Stimulated activated CD4-positive, alpha-beta T cell treated with anti-CD3 and anti-CD28 coated beads, TNF-alpha, amount 100 ng/mL, for 1 hour (primary cell): Measurements from ENCODE around the gene DNAJC18.
"Not testable (repeated sequence)": the region's sequence is repeated elsewhere in the genome, so short reads cannot be mapped to it uniquely, and the experiment has no call there.

ENCODE experiments used
- DNase-seq, 3 donors: peaks; one replicate each; pipeline ENCODE4 v3.0.0-alpha.2; 2020; ENCODE audit warnings: low read depth in 3 of 3, low spot score in 1 of 3

Gene DNAJC18

DNA sequence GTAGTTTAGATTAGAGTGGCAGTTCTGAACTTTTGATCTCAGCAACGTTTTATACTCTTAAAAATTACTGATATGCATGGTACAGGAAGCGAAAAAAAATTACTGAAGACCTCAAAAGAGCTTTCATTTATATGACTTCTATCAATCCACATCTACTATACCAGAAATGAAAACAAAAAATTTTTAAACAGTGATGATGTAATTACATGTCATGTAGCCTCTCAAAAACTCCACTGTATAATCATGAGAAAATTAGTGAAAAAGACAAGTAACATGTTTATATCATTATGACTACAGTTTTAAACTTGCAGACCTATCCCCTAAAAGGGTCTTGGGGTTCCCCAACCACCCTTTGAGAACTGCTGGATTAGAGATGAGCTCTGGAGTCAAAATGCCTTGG lies 9.3 kb downstream of the DNAJC18 start:
- no peak for DNase-seq

DNA sequence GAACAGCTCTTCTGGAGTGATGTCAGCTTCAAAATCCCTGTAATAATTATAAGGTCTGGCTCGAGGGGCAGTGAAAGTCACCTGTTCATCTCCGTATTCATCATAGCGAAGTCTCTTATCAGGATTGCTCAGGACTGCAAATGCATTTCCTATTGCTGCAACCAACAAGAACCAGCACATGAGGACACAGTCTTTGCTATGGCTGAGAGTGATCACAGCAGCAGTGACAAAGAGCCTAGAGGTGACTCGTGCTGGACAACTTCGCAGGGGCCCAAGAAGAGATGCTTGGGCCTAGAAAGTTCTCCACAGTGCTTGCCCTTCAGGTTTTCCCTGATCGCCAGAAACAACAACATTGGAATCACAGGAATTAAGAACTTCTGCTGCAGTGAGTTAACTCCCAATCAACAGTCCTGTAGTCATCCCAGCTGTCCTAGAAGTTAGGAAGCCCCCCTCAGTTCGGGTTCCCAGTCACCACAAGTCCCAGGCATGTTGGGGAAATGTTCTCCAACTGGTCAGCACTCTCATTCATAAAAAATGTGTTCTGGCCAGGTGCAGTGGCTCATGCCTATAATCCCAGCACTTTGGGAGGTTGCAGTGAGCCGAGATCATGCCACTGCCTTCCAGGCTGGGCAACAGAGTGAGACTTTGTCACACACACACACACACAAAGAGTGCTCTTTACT lies 13.0 kb downstream of the DNAJC18 start:
- no peak for DNase-seq

GRCh38 chr5:139425497-139425896 lies 13.8 kb downstream of the DNAJC18 start:
- no peak for DNase-seq

- DNase-seq = peak in 2 of 3 donors; percentile 20 to 21
Observed at GRCh38 chr5:139422307-139422893, 16.9 kb downstream of the DNAJC18 start.

GRCh38 chr5:139419226-139420192 lies 19.8 kb downstream of the DNAJC18 start:
- DNase-seq = no peak

DNA sequence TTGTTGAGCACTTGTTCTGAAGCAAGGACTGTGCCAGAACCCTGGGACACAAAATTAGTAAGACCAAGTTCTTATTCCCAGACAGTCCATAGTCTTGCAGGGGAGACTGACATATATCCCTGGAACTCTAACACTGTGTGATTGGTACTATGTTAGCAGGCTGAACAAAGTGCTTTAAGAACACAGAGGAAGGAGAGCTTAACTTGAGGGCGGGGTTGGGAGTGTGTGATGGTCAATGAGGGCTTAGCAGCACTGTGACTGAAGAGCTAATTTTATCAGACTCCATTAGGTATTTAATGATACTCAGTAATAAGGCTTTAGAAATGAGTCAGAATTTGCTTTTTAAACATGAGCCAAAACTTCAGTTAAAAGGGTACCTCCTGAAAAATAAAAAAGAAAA lies 20.5 kb downstream of the DNAJC18 start:
- DNase-seq = no peak

DNA sequence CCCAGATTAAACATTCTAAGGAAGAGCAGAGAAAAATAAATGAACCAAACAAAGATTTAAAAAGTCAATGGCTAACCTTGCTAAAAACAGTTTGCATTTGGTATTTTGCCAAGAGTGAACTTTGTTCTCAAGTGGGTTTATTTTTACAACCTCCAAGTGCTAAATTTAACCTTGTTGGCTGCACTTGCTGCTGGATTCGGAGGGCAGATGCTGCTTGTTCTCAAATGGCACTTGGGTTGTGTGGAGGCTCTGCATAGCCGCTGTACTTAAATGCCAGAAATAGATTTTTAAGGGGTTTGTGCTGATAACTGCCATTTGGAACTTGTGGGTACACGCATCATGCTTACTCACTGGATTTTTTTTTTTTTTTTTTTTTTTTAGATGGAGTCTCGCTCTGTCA lies 22.1 kb downstream of the DNAJC18 start:
- no peak for DNase-seq

- no peak for DNase-seq
Observed at GRCh38 chr5:139416651-139417050, 22.7 kb downstream of the DNAJC18 start.

DNA sequence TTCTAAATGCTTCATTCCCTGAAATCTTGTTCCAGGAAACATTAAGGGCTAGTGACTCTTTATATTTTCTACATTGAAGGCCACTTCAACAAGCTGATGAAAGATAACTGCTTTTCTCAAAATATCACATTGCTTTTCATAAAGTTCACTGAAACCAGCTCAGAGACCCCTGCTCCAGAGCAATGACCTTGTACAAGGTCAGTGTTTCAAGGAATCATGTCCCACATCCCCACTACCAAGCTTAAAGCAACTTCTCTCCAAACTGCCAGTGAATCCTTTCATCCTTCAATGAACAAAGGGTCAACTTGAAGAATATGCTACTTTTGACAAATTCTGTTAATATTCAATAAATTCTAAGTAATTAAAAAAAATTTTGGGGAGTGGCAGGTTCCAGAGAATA lies 23.5 kb downstream of the DNAJC18 start:
- no peak for DNase-seq

DNA sequence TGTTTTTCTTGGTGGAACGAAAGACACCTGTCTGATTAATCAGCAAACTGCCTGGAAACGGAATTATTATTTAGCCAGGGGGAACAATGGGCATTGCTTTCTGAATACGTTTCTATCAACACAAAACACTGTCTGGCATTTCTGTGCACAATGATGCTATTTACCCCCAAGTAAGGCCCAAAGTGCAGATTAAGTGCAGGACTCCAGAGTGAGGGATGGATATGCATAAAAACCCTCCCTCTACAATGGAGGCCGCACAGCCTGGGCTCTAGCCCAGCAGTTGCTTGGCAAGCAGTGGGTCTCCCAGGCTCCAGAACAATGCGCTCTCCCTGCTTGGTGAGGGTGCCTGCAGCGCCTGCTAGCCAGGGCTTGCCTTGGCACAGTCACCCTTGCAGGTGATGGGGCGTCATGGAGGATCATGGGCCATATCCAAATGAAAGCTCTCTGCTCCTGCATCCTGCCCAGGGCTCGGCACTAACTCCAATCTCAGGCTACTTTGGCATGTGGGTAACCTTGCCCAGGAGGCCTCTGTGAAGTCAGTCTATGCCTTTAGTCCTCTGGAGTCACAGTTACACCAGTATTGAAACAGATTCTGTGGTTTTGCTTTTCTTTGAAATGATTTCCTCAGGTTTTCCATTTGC lies 24.0 kb downstream of the DNAJC18 start:
- no peak for DNase-seq

DNA sequence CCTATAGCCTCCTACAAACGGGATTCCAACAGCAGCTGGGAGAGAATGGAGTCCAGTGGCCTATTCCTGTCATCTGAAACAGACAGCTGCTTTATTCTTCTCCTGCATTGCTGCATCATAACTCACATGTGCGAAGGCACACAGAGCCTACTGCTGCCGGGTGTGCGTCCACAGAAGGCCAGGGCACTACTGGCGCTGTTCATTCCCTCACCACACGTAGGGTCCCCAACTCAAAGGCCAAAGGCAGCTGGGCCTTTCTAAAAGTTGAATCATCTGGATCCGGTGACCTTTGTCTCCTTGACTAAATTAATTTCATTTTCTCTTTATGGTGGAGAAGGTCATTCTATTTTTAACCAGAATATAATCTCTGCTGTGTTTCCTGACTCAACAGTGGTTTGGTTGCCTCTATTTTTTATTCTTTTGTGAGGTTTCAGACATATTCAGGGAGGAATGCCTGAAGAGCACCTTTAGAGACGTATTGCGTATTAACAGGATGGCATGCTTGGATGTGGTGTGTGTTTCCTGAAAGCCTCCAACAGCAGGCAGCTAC lies 24.7 kb downstream of the DNAJC18 start:
- DNase-seq = no peak

GRCh38 chr5:139413963-139414362 lies 25.4 kb downstream of the DNAJC18 start:
- DNase-seq = no peak

DNA sequence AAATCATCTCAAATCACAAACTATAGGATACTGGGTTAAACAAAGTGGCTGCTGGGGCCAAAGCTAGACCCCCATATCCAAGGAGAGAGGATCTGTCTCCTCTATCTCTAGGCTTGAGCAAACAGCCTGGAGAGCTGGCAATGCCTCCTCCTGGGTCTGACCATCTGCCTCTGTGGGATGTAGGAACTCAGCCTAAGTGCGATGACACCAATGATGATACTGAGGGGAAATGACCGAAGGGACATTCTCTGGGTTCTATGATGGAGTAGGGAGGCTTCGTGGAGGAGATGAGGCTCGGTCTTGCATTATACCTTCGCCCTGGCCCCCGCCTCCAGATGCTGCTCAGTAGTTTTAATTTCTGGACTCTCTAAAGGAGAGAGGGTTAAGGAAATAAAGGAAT lies 26.2 kb downstream of the DNAJC18 start:
- DNase-seq = no peak

DNA sequence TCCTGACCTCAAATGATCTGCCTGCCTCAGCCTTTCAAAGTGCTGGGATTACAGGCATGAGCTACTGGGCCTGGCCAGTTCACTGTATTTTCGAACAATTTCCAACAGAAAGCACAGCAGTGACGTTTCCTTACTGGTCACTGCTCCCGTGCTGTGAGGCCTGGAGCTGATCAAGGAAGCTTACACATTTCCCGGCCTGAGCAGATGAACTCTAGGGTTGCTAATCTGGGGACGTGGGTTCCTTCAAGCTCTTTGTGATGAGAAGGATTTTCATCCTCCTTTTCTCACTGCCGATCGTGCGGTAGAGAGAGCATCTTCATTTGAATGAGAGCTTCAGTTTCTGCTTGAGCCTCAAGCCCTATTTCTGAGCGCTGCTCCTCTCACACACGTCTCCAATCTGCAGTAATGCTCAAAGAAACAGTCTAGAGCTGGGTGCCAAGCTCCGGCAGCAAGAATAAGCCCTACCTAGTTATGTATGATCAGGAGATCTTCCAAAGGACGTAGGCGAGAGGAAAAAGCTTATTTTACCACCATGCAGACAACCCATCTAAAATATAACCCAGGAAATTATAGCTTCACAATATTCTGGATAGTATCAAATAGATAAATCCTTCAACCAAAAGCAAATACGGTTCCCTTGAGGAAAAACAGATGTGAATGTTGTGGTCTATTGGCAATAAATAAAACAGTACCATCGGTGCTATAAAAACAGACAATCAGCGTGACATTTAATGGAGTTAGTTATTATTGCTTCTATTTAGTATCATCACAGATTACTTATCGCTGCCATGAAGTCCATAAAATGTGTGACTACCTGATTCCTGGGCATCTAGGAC lies 28.1 kb downstream of the DNAJC18 start:
- DNase-seq = no peak

GRCh38 chr5:139410121-139410992 lies 29.0 kb downstream of the DNAJC18 start:
- DNase-seq = no peak

DNA sequence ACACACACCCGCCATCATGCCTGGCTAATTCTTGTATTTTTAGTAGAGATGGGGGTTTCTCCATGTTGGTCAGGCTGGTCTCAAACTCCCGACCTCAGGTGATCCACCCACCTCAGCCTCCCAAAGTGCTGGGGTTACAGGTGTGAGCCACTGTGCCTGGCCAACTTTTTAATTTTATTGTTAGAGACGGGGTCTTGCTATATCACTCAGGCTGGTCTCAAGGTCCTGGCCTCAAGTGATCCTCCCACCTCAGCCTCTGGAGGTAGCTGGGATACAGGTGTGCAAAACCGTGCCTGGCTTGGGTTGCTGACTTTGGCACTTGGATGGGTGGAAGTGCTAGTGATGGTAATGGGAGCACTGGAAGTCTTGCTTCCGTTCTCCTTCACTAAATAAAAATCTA lies 30.2 kb downstream of the DNAJC18 start:
- not testable (repeated sequence) for DNase-seq

GRCh38 chr5:139408191-139408590 lies 31.1 kb downstream of the DNAJC18 start:
- no peak for DNase-seq

DNA sequence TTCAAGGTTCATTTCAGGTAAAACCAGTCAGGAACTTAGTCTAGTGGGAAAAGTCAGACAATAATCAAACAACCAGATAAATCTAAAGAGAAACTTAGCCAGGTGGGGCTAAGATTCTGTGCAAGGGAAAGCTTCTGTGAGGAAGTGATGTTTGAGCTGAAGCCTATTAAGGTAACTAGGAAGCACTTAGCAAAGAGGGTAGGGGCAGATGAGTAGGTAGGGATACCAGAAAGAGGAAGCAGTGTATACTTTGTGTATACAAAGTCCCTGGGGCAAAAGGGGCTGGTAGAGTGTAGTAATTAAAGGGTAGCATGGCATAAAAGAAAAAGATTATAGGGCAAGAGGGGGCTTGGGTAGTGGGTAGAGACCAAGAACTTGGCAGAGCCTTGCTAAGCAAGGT lies 31.8 kb downstream of the DNAJC18 start:
- DNase-seq = no peak

- DNase-seq = no peak
Observed at GRCh38 chr5:139406963-139407362, 32.4 kb downstream of the DNAJC18 start.
